HG03097 (cell line): ENCODE measurements around the gene HORMAD1.
"Not testable (repeated sequence)": the region's sequence is repeated elsewhere in the genome, so short reads cannot be mapped to it uniquely, and the experiment has no call there.

ENCODE experiments used
- ATAC-seq: cut with Tn5 transposase; IDR thresholded peaks from one replicate; pipeline ENCODE4 v1.9.1; 2021; ENCODE audit not compliant: unreplicated experiment, low FRiP score

The HORMAD1 gene

GRCh38 chr1:150720703-150721102 is at the start of gene HORMAD1:
HORMAD1 (minus strand) TSS chr1:150720895; CDS start chr1:150719505, 1,390 bp downstream.
- ATAC-seq = no peak

DNA sequence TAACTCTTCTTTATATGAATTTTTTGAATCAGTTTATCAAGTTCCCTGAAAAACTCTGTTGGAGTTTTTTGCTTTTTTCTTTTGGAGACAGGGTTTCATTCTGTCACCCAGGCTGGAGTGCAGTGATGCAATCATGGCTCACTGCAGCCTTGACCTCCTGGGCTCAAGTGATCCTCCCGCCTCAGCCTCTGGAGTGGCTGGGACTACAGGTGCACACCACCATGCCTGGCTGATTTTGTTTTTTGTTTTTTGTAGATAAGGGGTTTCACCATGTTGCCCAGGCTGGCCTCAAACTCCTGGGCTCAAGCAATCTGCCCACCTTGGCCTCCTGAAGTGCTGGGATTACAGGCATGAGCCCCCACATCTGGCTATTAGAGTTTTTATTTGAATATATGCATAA is 47.0 kb upstream of the HORMAD1 start:
- ATAC-seq = not testable (repeated sequence)

DNA sequence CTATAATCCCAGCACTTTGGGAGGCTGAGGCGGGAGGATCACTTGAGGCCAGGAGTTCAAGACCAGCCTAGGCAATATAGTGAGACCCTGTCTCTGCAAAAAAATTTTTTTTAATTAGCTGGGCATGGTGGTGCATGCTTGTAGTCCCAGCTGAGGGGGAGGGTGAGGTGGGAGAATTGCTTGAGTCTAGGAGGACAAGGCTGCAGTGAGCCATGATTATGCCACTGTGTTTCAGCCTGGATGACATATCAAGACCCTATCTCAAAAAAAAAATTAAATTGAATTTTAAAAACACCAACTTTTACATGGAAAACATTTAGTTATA is 45.2 kb upstream of the HORMAD1 start:
- not testable (repeated sequence) for ATAC-seq

- peak; percentile 79 for ATAC-seq
Observed at GRCh38 chr1:150765296-150765976, 44.7 kb upstream of the HORMAD1 start, which contains the start of gene CTSS. CTSS (minus strand) TSS chr1:150765778; CDS start chr1:150764763, 1,015 bp downstream.

DNA sequence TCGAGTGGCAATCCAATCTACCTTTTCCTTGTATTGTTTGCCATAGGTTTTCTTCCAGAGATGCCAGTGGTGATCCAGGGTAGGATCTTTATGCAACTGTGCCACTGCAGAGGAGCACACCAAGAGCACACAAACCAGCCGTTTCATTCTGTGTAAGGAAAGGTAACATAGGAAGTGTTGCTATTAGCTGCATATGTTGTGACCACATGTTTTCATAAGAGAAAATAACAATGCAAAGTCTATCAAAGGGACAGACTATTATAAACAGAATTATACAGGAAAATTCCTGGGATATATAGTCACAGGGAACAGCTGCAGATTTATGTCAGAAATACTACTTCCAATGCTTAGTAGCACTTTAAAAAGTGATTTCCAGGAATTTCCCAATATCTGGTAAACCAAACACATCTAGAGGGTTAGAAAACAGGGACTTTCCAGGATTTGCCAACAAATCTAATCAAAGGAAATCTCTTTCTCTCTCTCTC is 44.0 kb upstream of the HORMAD1 start:
- ATAC-seq = no peak

GRCh38 chr1:150763018-150763417 is 42.3 kb upstream of the HORMAD1 start:
- no peak for ATAC-seq

DNA sequence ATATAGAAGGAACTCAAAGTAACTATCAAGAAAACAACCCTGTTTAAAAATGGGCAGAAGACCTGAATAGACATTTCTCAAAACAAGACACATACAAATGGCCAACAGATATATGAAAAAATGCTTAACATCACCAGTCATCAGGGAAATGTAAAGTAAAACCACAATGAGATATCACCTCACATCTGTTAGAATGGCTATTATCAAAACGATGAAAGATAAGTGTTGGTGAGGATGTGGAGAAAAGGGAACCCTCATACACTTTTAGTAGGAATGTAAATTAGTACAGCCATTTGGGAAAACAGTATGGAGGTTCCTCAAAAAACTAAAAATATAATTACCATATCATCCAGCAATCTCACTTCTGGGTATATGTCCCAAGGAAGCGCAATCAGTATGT is 41.9 kb upstream of the HORMAD1 start:
- no peak for ATAC-seq

- ATAC-seq = no peak
Observed at GRCh38 chr1:150761801-150762200, 41.1 kb upstream of the HORMAD1 start.

GRCh38 chr1:150760013-150760412 is 39.3 kb upstream of the HORMAD1 start:
- no peak for ATAC-seq

GRCh38 chr1:150753416-150753815 is 32.7 kb upstream of the HORMAD1 start:
- ATAC-seq = no peak

GRCh38 chr1:150751443-150751842 is 30.7 kb upstream of the HORMAD1 start:
- no peak for ATAC-seq

- ATAC-seq = no peak
Observed at GRCh38 chr1:150749720-150750311, 29.1 kb upstream of the HORMAD1 start.

- ATAC-seq = no peak
Observed at GRCh38 chr1:150748878-150749719, 28.4 kb upstream of the HORMAD1 start.

DNA sequence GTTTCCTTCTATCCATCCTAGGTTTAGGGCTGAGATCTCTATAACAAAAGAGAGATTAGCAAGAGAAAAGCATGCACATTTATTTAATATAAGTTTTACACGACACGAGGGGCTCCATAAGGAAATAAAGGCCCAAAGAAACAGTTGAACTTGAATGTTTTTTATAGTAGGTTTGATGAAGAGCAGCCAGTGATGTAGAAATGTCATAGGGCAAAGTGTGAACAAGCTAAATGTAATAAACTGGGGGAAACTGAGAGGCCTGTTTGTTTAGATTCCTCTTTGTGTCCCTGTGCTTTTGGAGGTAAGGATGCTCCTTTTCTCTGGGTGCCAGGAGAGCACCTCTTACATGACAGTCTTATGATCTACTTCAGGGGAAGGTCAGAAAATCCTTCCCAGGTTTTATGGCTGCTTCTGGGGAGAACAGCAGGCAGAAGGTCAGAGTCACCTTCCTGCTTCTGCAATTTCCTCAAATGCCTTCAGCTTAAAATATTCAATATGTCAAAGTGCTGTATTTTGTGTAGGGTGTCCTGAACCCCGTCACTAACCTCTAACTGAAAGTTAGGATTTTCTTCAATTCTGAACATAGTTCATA is 9.5 kb upstream of the HORMAD1 start:
- ATAC-seq = no peak

DNA sequence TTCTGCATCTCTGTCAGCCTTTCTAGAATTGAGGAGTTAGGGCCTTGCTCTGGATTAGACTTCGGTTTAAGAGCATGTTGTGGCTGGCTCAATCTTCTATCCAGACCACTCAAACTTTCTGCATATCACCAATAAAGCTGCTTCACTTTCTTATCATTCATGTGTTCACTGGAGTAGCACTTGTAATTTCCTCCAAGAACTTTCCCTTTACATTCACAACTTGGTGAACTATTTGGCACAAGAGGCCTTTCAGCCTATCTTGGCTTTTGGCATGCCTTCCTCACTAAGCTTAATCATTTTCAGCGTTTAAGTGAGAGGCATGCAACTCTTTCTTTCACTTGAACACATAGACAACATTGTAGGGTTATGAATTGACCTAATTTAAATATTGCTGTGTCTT is 3.6 kb upstream of the HORMAD1 start:
- no peak for ATAC-seq

- ATAC-seq = no peak
Observed at GRCh38 chr1:150720098-150720497, 597 bp downstream of the HORMAD1 start.

DNA sequence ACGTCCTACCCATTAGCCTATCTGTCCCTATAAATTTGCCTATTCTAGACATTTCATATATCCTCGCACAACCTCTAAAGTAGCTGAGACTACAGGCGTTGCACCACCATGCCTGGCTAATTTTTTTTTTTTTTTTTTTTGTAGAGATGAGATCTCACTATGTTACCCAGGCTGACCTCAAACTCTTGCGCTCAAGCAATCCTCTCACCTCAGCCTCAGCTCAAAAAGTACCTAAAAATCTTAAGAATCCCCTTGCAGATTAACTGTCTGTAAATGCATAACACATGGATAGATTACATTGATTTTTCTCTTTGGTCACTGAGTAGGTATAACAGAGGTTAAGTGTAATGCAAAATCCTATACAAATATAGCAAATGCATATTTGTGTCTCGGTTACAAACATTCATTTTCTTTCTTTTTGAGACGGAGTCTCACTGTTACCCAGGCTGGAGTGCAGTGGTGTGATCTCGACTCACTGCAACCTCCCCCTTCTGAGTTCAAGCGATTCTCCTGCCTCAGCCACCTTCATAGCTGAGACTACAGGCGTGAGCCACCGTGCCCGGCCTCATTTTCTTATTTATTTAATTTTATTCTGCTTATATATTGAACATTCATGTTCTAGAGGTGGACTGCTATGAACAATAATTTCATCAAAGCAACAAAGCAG is 2.3 kb downstream of the HORMAD1 start:
- ATAC-seq = no peak

DNA sequence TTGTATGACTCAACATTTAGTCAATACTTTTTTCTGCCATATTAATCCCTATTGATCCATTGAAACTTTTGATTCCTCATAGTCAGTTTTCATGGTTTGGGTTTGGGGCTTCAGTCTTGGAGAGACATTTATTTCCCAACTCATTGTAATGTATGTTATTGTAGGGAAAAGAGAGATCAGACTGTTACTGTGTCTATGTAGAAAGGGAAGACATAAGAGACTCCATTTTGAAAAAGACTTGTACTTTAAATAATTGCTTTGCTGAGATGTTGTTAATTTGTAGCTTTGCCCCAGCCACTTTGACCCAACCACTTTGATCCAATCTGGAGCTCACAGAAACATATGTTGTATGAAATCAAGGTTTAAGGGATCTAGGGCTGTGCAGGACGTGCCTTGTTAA is 11.7 kb downstream of the HORMAD1 start:
- ATAC-seq = not testable (repeated sequence)

GRCh38 chr1:150708595-150708994 is 12.1 kb downstream of the HORMAD1 start:
- no peak for ATAC-seq

DNA sequence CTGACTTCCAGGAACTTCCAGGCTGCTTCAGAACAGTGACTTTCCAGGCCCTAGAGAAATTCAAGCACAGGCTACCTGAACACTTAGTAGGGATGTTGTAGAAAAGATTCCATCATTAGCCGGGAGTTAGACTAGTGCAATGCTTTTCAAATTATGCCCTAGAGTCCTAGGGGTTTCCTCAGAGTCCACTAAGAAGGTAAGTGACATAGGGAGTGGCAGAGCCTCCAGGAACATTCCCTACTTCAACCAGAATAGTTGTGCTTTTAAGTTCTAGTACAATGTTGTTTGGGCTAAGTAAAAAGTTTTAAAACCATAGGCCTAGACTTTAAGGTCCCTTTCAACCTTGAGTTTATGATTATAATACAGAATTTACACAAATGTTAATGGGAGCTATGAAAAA is 14.6 kb downstream of the HORMAD1 start:
- ATAC-seq = no peak
